HG03442 (cell line): ENCODE data around the gene OVAAL.

ENCODE experiments used
- ATAC-seq: cut with Tn5 transposase; IDR thresholded peaks from one replicate; pipeline ENCODE4 v1.9.1; 2021; ENCODE audit warnings: mild to moderate bottlenecking, moderate library complexity; ENCODE audit not compliant: unreplicated experiment

The OVAAL gene

GRCh38 chr1:180568184-180568583 is 9.4 kb downstream of the OVAAL start:
- no peak for ATAC-seq

- no peak for ATAC-seq
Measured at GRCh38 chr1:180571060-180571831, 12.5 kb downstream of the OVAAL start.

- no peak for ATAC-seq
Measured at GRCh38 chr1:180571832-180572636, 13.3 kb downstream of the OVAAL start.

- ATAC-seq: no peak
Measured at GRCh38 chr1:180572760-180573159, 14.0 kb downstream of the OVAAL start.

- ATAC-seq: no peak
Measured at GRCh38 chr1:180574031-180574713, 15.4 kb downstream of the OVAAL start.

- no peak for ATAC-seq
Measured at GRCh38 chr1:180577361-180577760, 18.6 kb downstream of the OVAAL start.

GRCh38 chr1:180579961-180580611 is 21.3 kb downstream of the OVAAL start:
- ATAC-seq: no peak

- ATAC-seq: no peak
Measured at GRCh38 chr1:180581635-180582039, 22.9 kb downstream of the OVAAL start.

GRCh38 chr1:180584869-180585268 is 26.1 kb downstream of the OVAAL start:
- ATAC-seq: no peak

GRCh38 chr1:180585994-180586359 is 27.2 kb downstream of the OVAAL start:
- no peak for ATAC-seq

- no peak for ATAC-seq
Measured at GRCh38 chr1:180586671-180587155, 27.9 kb downstream of the OVAAL start.

GRCh38 chr1:180588121-180588520 is 29.4 kb downstream of the OVAAL start:
- ATAC-seq: no peak

- no peak for ATAC-seq
Measured at GRCh38 chr1:180590889-180591288, 32.1 kb downstream of the OVAAL start.

GRCh38 chr1:180593382-180593781 is 34.6 kb downstream of the OVAAL start:
- no peak for ATAC-seq

- no peak for ATAC-seq
Measured at GRCh38 chr1:180594723-180595122, 36.0 kb downstream of the OVAAL start.

GRCh38 chr1:180595966-180596365 is 37.2 kb downstream of the OVAAL start:
- no peak for ATAC-seq

GRCh38 chr1:180597520-180597919 is 38.8 kb downstream of the OVAAL start:
- no peak for ATAC-seq

- ATAC-seq: no peak
Measured at GRCh38 chr1:180598333-180598974, 39.7 kb downstream of the OVAAL start.

- ATAC-seq: no peak
Measured at GRCh38 chr1:180600343-180600742, 41.6 kb downstream of the OVAAL start.

GRCh38 chr1:180601512-180601911 is 42.7 kb downstream of the OVAAL start:
- no peak for ATAC-seq
